Measurements from ENCODE around the gene ADGRB2. TPM values are rescaled to one million over a fixed set of nuclear protein-coding genes. Genes with fewer than 3 reads are reported as not detected.

The ADGRB2 gene
- total RNA-seq, 1 experiment from 2014 or later, result 16.7 TPM

GRCh38 chr1:31679091-31679490, 85.0 kb downstream of the ADGRB2 start:
- DNase-seq (ENCODE audit: low read depth), result no peak

- DNase-seq (ENCODE audit: low read depth), result no peak
Measured at GRCh38 chr1:31678681-31679080, 85.5 kb downstream of the ADGRB2 start.

GRCh38 chr1:31677949-31678348, 86.2 kb downstream of the ADGRB2 start:
- no peak for DNase-seq (ENCODE audit: low read depth)

- DNase-seq (ENCODE audit: low read depth), result no peak
Measured at GRCh38 chr1:31677401-31677800, 86.7 kb downstream of the ADGRB2 start.

Other genes with a start within 250 kb of the ADGRB2 start
- gene TINAGL1, start 187.8 kb downstream of the ADGRB2 start, total RNA-seq (2014; rRNA removed; shearing (Covaris generic)), result 15.3 and 26.1 TPM in 2 replicates
- gene HCRTR1, start 146.7 kb downstream of the ADGRB2 start, total RNA-seq (2014; rRNA removed; shearing (Covaris generic)), result not detected in 2 replicates
- 128 and 144 TPM in 2 replicates for gene PEF1, start 119.5 kb downstream of the ADGRB2 start, total RNA-seq (2014; rRNA removed; shearing (Covaris generic))
- 2.0 and 4.0 TPM in 2 replicates for gene COL16A1, start 60.3 kb downstream of the ADGRB2 start, total RNA-seq (2014; rRNA removed; shearing (Covaris generic))
- gene SPOCD1, start 51.7 kb upstream of the ADGRB2 start, total RNA-seq (2014; rRNA removed; shearing (Covaris generic)), result 33.0 and 52.0 TPM in 2 replicates
- gene PTP4A2, start 174.0 kb upstream of the ADGRB2 start, total RNA-seq (2014; rRNA removed; shearing (Covaris generic)), result 334 and 398 TPM in 2 replicates
- 59.2 and 102 TPM in 2 replicates for gene KHDRBS1, start 249.5 kb upstream of the ADGRB2 start, total RNA-seq (2014; rRNA removed; shearing (Covaris generic))